HCT116 (cell line): ENCODE results near the gene TMEM101. TPM values are rescaled to one million over a fixed set of nuclear protein-coding genes. Genes with fewer than 3 reads are reported as not detected.

Experiments
- ATAC-seq: fragments of 200-7000 bp; cut with Tn5 transposase; 2 replicates; pipeline ENCODE4 v1.9.1; 2020; ENCODE audit warnings: mild to moderate bottlenecking, moderate library complexity
- BruUV-seq: library from RNA; stranded (reverse); fragments of 400-500 nt; replicated peaks from 2 replicates; lab custom pipeline; 2021; lab: Mats Ljungman, UMichigan
- CTCF ChIA-PET: fragments of 300-600 bp; sonication (Branson Sonifier 250); formaldehyde crosslinking; loops from one replicate; lab custom pipeline; 2021; ENCODE audit warnings: antibody characterized with exemption; lab: Charles Lee
- POLR2A ChIA-PET: fragments of 300-600, 350-600 bp; sonication (Branson Sonifier 250); formaldehyde crosslinking; loops from one replicate; lab custom pipeline; 2021; ENCODE audit warnings: antibody characterized with exemption; lab: Charles Lee
- RAD21 ChIA-PET, 2 experiments: fragments of 300-600 bp; sonication (Branson Sonifier 250); formaldehyde crosslinking; loops; one replicate each; lab custom pipeline; 2023; ENCODE audit warnings: low total read pairs in 2 of 2; ENCODE audit not compliant: uncharacterized antibody in 2 of 2, unreplicated experiment in 2 of 2, low non-redundant PET in 1 of 2; lab: Charles Lee
- DNase-seq: peaks from one replicate; pipeline ENCODE4 v3.0.0-alpha.2; 2010; ENCODE audit warnings: low read depth, low spot score
- H2AFZ ChIP-seq: fragments of 200-600 bp; shearing (Covaris generic), sonication (generic); 2 replicates; pipeline ENCODE4 v1.6.1; 2017; ENCODE audit warnings: low read depth, mixed run types, mixed read lengths, antibody characterized with exemption, low read length; ENCODE audit not compliant: poor library complexity, severe bottlenecking
- H3K27ac ChIP-seq: 2 replicates; pipeline ENCODE4 v1.5.1; 2012; ENCODE audit warnings: low read depth, low read length
- H3K27me3 ChIP-seq: fragments of 200-600 bp; sonication (generic); 2 replicates; pipeline ENCODE4 v1.6.1; 2016; ENCODE audit warnings: mixed run types, low read length, mixed read lengths; ENCODE audit not compliant: insufficient read depth
- H3K36me3 ChIP-seq, 2 experiments: fragments of 200-500 bp in 1 of 2; fragments of 200-600 bp in 1 of 2; sonication (Bioruptor generic) in 1 of 2; sonication (generic) in 1 of 2; 2 replicates each; pipeline versions ENCODE4 v1.5.1 to v1.6.1; 2014 to 2016; ENCODE audit warnings: low read length in 2 of 2, inconsistent platforms in 1 of 2, mixed read lengths in 1 of 2, mixed run types in 1 of 2; ENCODE audit not compliant: insufficient read depth in 2 of 2, control insufficient read depth in 1 of 2
- H3K4me1 ChIP-seq, 2 experiments: fragments of 200-600 bp in 1 of 2; sonication (generic) in 1 of 2; 2 replicates each; pipeline versions ENCODE4 v1.5.1 to v1.6.1; 2012 to 2017; ENCODE audit warnings: low read length in 2 of 2, inconsistent platforms in 1 of 2, mild to moderate bottlenecking in 1 of 2, mixed read lengths in 1 of 2, mixed run types in 1 of 2, moderate library complexity in 1 of 2; ENCODE audit not compliant: insufficient read depth in 2 of 2, control insufficient read depth in 1 of 2
- H3K4me2 ChIP-seq: fragments of 200-600 bp; sonication (generic); 2 replicates; pipeline ENCODE4 v1.6.1; 2017; ENCODE audit warnings: mixed run types, low read length, mixed read lengths
- H3K4me3 ChIP-seq, 2 experiments: fragments of 200-600 bp in 1 of 2; sonication (generic) in 1 of 2; replicated peaks in 1 of 2; 2 replicates each; pipeline ENCODE4 v1.5.1; 2011 to 2016; ENCODE audit warnings: low read length in 2 of 2, control low read depth in 1 of 2, low read depth in 1 of 2, mild to moderate bottlenecking in 1 of 2, mixed read lengths in 1 of 2, mixed run types in 1 of 2
- H3K79me2 ChIP-seq: fragments of 200-600 bp; sonication (generic); 2 replicates; pipeline ENCODE4 v1.6.1; 2017; ENCODE audit warnings: mild to moderate bottlenecking, mixed run types, low read length, moderate library complexity, mixed read lengths; ENCODE audit not compliant: insufficient read depth
- H3K9ac ChIP-seq: fragments of 200-600 bp; sonication (generic); 2 replicates; pipeline ENCODE4 v1.6.1; 2016; ENCODE audit warnings: low read length, mixed read lengths
- H3K9me2 ChIP-seq: fragments of 200-600 bp; sonication (generic), shearing (Covaris generic); 2 replicates; pipeline ENCODE4 v1.6.1; 2017; ENCODE audit warnings: mixed run types, mild to moderate bottlenecking, moderate library complexity; ENCODE audit not compliant: insufficient read depth
- H3K9me3 ChIP-seq, 2 experiments: fragments of 200-500 bp in 1 of 2; fragments of 200-600 bp in 1 of 2; sonication (Bioruptor generic) in 1 of 2; sonication (generic) in 1 of 2; 2 replicates each; pipeline ENCODE4 v1.6.1; 2014 to 2017; ENCODE audit warnings: low read length in 2 of 2, mixed read lengths in 2 of 2, inconsistent platforms in 1 of 2, low read depth in 1 of 2, mild to moderate bottlenecking in 1 of 2, mixed run types in 1 of 2, moderate library complexity in 1 of 2; ENCODE audit not compliant: control insufficient read depth in 1 of 2, insufficient read depth in 1 of 2
- H4K20me1 ChIP-seq: fragments of 200-600 bp; sonication (generic), shearing (Covaris generic); 2 replicates; pipeline ENCODE4 v1.6.1; 2017; ENCODE audit warnings: mixed run types, mild to moderate bottlenecking, moderate library complexity; ENCODE audit not compliant: insufficient read depth
- ATF3 ChIP-seq: IDR thresholded peaks from 2 replicates; pipeline ENCODE4 v1.6.1; 2012
- CBX3 ChIP-seq: IDR thresholded peaks from 2 replicates; pipeline ENCODE4 v1.6.1; 2012; ENCODE audit warnings: low read depth
- CEBPB ChIP-seq: IDR thresholded peaks from 2 replicates; pipeline ENCODE4 v1.6.1; 2012; ENCODE audit warnings: low read depth
- EGR1 ChIP-seq: IDR thresholded peaks from 2 replicates; pipeline ENCODE4 v1.6.1; 2012; ENCODE audit warnings: low read depth
- EZH2 ChIP-seq: fragments of 200-600 bp; sonication (generic); IDR thresholded peaks from 2 replicates; pipeline ENCODE4 v1.6.1; 2017; ENCODE audit warnings: antibody characterized with exemption, mixed run types
- POLR2A ChIP-seq: IDR thresholded peaks from 2 replicates; pipeline ENCODE4 v1.7.0; 2011; ENCODE audit warnings: borderline replicate concordance; ENCODE audit not compliant: insufficient read depth, insufficient read length; ENCODE audit errors: extremely low read depth
- POLR2AphosphoS5 ChIP-seq: IDR thresholded peaks from 2 replicates; pipeline ENCODE4 v1.6.1; 2011; ENCODE audit warnings: mild to moderate bottlenecking, low read depth, low read length, moderate library complexity
- REST ChIP-seq: IDR thresholded peaks from 2 replicates; pipeline ENCODE4 v1.6.1; 2012; ENCODE audit warnings: low read depth
- SIN3A ChIP-seq: IDR thresholded peaks from 2 replicates; pipeline ENCODE4 v1.6.1; 2012; ENCODE audit warnings: low read depth
- SRF ChIP-seq: IDR thresholded peaks from 2 replicates; pipeline ENCODE4 v1.6.1; 2012; ENCODE audit warnings: low read depth
- TCF7L2 ChIP-seq: IDR thresholded peaks from 2 replicates; pipeline ENCODE4 v1.7.0; 2011; ENCODE audit warnings: borderline replicate concordance, inconsistent platforms; ENCODE audit not compliant: insufficient read depth, insufficient read length; ENCODE audit errors: extremely low read depth
- ZBTB33 ChIP-seq: IDR thresholded peaks from 2 replicates; pipeline ENCODE4 v1.6.1; 2011; ENCODE audit warnings: mild to moderate bottlenecking, low read length, moderate library complexity; ENCODE audit not compliant: insufficient replicate concordance; ENCODE audit errors: extremely low read depth
- ZNF274 ChIP-seq: fragments of 200-500 bp; sonication (Bioruptor generic); IDR thresholded peaks from 2 replicates; pipeline ENCODE4 v1.6.1; 2014; ENCODE audit warnings: mild to moderate bottlenecking, low read depth, low read length, inconsistent platforms
- intact Hi-C: fragments of 100-400 bp; cut with micrococcal nuclease; formaldehyde crosslinking; loops from 2 replicates; pipeline ENCODE4 v1.10.0; 2022
- total RNA-seq: library from RNA; stranded (reverse); gene quantifications from one replicate; pipeline ENCODE4 v1.2.1, GENCODE V29; 2021; ENCODE audit not compliant: unreplicated experiment

TMEM101 gene
- total RNA-seq, 1 experiment from 2014 or later, result 43.8 TPM

- Histone ChIP-seq H2AFZ (no peak overlapping the region), H3K79me2 (peaks cover 42% of the 10 kb centered on the region), H4K20me1 (no peaks in the 10 kb centered on the region), H3K4me1 (peaks cover 29 to 51% of the 10 kb centered on the region in 2 experiments), H3K9ac (no peak overlapping the region), H3K36me3 (peaks cover 10 to 19% of the 10 kb centered on the region in 2 experiments; a peak in 3 of 4 replicates), H3K27ac (no peak overlapping the region; the same call in 1 of the 2 replicates), H3K9me3 (no peaks in the 10 kb centered on the region), H3K27me3 (no peaks in the 10 kb centered on the region), H3K9me2 (no peaks in the 10 kb centered on the region), H3K4me2 (no peak overlapping the region), H3K4me3 (no peak overlapping the region)
- POLR2A ChIA-PET, result no interaction called here
- DNase-seq (no peak), ATAC-seq (no peak)
- CTCF ChIA-PET, result interaction anchor here (1.5 kb wide), 1 partner anchor 69 kb away, joined by 9 read pairs; no protein-coding TSS in a partner anchor
- TF ChIP-seq CBX3, result no peak
- RAD21 ChIA-PET, result no interaction called here
- no TSS peak for BruUV-seq
- intact Hi-C loops, result no loop called here
Measured at GRCh38 chr17:44012391-44012790, 2.4 kb downstream of the TMEM101 start.

GRCh38 chr17:44011876-44012275, 2.9 kb downstream of the TMEM101 start:
- no peak overlapping the region for H3K9ac ChIP-seq
- POLR2A ChIA-PET, result interaction anchor here (0.8 kb wide), 1 partner anchor 55 kb away, joined by 3 read pairs; the partner anchor contains the start of gene LSM12
- DNase-seq (no peak), ATAC-seq (no peak)
- peaks cover 10 to 21% of the 10 kb centered on the region in 2 experiments; a peak in 3 of 4 replicates for H3K36me3 ChIP-seq
- H3K27me3 ChIP-seq, result no peaks in the 10 kb centered on the region
- peaks cover 33 to 56% of the 10 kb centered on the region in 2 experiments for H3K4me1 ChIP-seq
- no peak overlapping the region for H3K4me3 ChIP-seq
- no TSS peak for BruUV-seq
- no peaks in the 10 kb centered on the region for H3K9me3 ChIP-seq
- H4K20me1 ChIP-seq, result no peaks in the 10 kb centered on the region
- intact Hi-C loops, result no loop called here
- peaks cover 47% of the 10 kb centered on the region for H3K79me2 ChIP-seq
- H3K4me2 ChIP-seq, result no peak overlapping the region
- CTCF ChIA-PET, result interaction anchor here (1.5 kb wide), 1 partner anchor 68 kb away, joined by 9 read pairs; no protein-coding TSS in a partner anchor
- H3K27ac ChIP-seq, result no peak overlapping the region
- no peaks in the 10 kb centered on the region for H3K9me2 ChIP-seq
- H2AFZ ChIP-seq, result no peak overlapping the region
- RAD21 ChIA-PET, result no interaction called here
- TF ChIP-seq EGR1 (no peak), ZNF274 (no peak), ATF3 (no peak), ZBTB33 (no peak), CEBPB (no peak), SIN3A (no peak), REST (no peak), POLR2AphosphoS5 (no peak), EZH2 (no peak), SRF (no peak), POLR2A (no peak), TCF7L2 (no peak)
